WTC11 (cell line): ENCODE data around the gene SPACA1. TPM values are rescaled to one million over a fixed set of nuclear protein-coding genes. Genes with fewer than 3 reads are reported as not detected.
A peak's percentile ranks its signal among the peaks of the same experiment; 100 is the strongest.

ENCODE experiments used
- ATAC-seq: fragments of 200-7000 bp; cut with Tn5 transposase; 2 replicates; pipeline ENCODE4 v1.10.0; 2021; ENCODE audit warnings: mild to moderate bottlenecking, moderate library complexity
- CTCF ChIA-PET: fragments of 300-600 bp; sonication (Branson Sonifier 250); formaldehyde crosslinking; loops from one replicate; lab custom pipeline; 2021; ENCODE audit warnings: antibody characterized with exemption; lab: Charles Lee
- POLR2A ChIA-PET: fragments of 350-600 bp; sonication (Branson Sonifier 250); formaldehyde crosslinking; loops from one replicate; lab custom pipeline; 2021; ENCODE audit warnings: antibody characterized with exemption; lab: Charles Lee
- DNase-seq: peaks from one replicate; pipeline ENCODE4 v3.0.0; 2021; ENCODE audit warnings: low spot score
- H3K27ac Mint-ChIP-seq: 2 replicates; pipeline ENCODE4 v1.8.0; 2021; ENCODE audit warnings: mixed read lengths
- H3K27me3 Mint-ChIP-seq: 2 replicates; pipeline ENCODE4 v1.8.0; 2021; ENCODE audit warnings: low read depth, mild to moderate bottlenecking, moderate library complexity, mixed read lengths
- H3K36me3 Mint-ChIP-seq: 2 replicates; pipeline ENCODE4 v1.8.0; 2021; ENCODE audit warnings: mixed read lengths
- H3K4me1 Mint-ChIP-seq: 2 replicates; pipeline ENCODE4 v1.8.0; 2022; ENCODE audit warnings: mixed read lengths
- H3K4me3 Mint-ChIP-seq: 2 replicates; pipeline ENCODE4 v1.8.0; 2021; ENCODE audit warnings: mild to moderate bottlenecking, moderate library complexity, mixed read lengths
- H3K9me3 Mint-ChIP-seq: 2 replicates; pipeline ENCODE4 v1.8.0; 2021; ENCODE audit warnings: mixed read lengths
- ATF3 ChIP-seq: sonication (generic); formaldehyde crosslinking; conservative IDR thresholded peaks from 2 replicates; pipeline ENCODE4 v1.8.1; 2022; ENCODE audit warnings: mild to moderate bottlenecking, missing genetic modification reagents
- CDX4 ChIP-seq: fragments of 250-450 bp; sonication (Bioruptor Pico); IDR thresholded peaks from 2 replicates; pipeline ENCODE4 v1.9.0; 2021; ENCODE audit warnings: moderate library complexity, mild to moderate bottlenecking, inconsistent platforms, borderline replicate concordance
- ELF4 ChIP-seq: sonication (generic); formaldehyde crosslinking; IDR thresholded peaks from 2 replicates; pipeline ENCODE4 v1.8.1; 2022; ENCODE audit warnings: low read depth, mild to moderate bottlenecking, moderate library complexity, missing genetic modification reagents
- ETV6 ChIP-seq: sonication (generic); formaldehyde crosslinking; IDR thresholded peaks from 2 replicates; pipeline ENCODE4 v1.8.1; 2022; ENCODE audit warnings: mild to moderate bottlenecking, missing genetic modification reagents
- FOXJ3 ChIP-seq: sonication (generic); formaldehyde crosslinking; IDR thresholded peaks from 2 replicates; pipeline ENCODE4 v1.9.0; 2021; ENCODE audit warnings: missing genetic modification reagents, mild to moderate bottlenecking, borderline replicate concordance
- NFATC4 ChIP-seq: fragments of 250-450 bp; sonication (Bioruptor Pico); IDR thresholded peaks from 2 replicates; pipeline ENCODE4 v1.9.0; 2021; ENCODE audit warnings: mild to moderate bottlenecking
- OVOL2 ChIP-seq: fragments of 250-450 bp; sonication (Bioruptor Pico); IDR thresholded peaks from 2 replicates; pipeline ENCODE4 v1.9.0; 2021; ENCODE audit warnings: mild to moderate bottlenecking, borderline replicate concordance
- PREB ChIP-seq: sonication (generic); formaldehyde crosslinking; IDR thresholded peaks from 2 replicates; pipeline ENCODE4 v1.8.1; 2022; ENCODE audit warnings: mild to moderate bottlenecking, missing genetic modification reagents, moderate library complexity, borderline replicate concordance
- PRRX2 ChIP-seq: fragments of 250-450 bp; sonication (Bioruptor Pico); IDR thresholded peaks from 2 replicates; pipeline ENCODE4 v1.8.0; 2021; ENCODE audit warnings: mild to moderate bottlenecking
- SMAD3 ChIP-seq: sonication (generic); formaldehyde crosslinking; IDR thresholded peaks from 2 replicates; pipeline ENCODE4 v1.8.0; 2022; ENCODE audit warnings: missing genetic modification reagents, mild to moderate bottlenecking, borderline replicate concordance
- TCF7 ChIP-seq: sonication (generic); formaldehyde crosslinking; IDR thresholded peaks from 2 replicates; pipeline ENCODE4 v1.8.0; 2022; ENCODE audit warnings: mild to moderate bottlenecking, low read depth, missing genetic modification reagents, moderate library complexity
- TP53 ChIP-seq: sonication (generic); formaldehyde crosslinking; IDR thresholded peaks from 2 replicates; pipeline ENCODE4 v1.8.1; 2023; ENCODE audit warnings: mild to moderate bottlenecking, missing genetic modification reagents
- ZNF396 ChIP-seq: fragments of 250-450 bp; sonication (Bioruptor Pico); IDR thresholded peaks from 2 replicates; pipeline ENCODE4 v1.8.0; 2021; ENCODE audit warnings: mild to moderate bottlenecking, moderate library complexity, borderline replicate concordance
- ZNF671 ChIP-seq: fragments of 250-450 bp; sonication (Bioruptor Pico); IDR thresholded peaks from 2 replicates; pipeline ENCODE4 v1.8.0; 2021; ENCODE audit warnings: mild to moderate bottlenecking
- total RNA-seq: library from RNA; stranded (reverse); gene quantifications from 3 replicates; pipeline ENCODE4 v1.2.3, GENCODE V29; 2021
- TF ChIP-seq, protein P1 (sequence below): fragments of 200-600 bp; IDR thresholded peaks from 2 replicates; pipeline ENCODE4 v1.8.0; 2022; ENCODE audit warnings: antibody characterized with exemption
- TF ChIP-seq, protein P2 (sequence below): fragments of 250-450 bp; sonication (Bioruptor Pico); IDR thresholded peaks from 2 replicates; pipeline ENCODE4 v1.8.0; 2021; ENCODE audit warnings: mild to moderate bottlenecking
- TF ChIP-seq, protein P3 (sequence below): sonication (generic); formaldehyde crosslinking; IDR thresholded peaks from 2 replicates; pipeline ENCODE4 v1.8.0; 2022; ENCODE audit warnings: mild to moderate bottlenecking, missing genetic modification reagents
- TF ChIP-seq, protein P4 (sequence below): sonication (generic); formaldehyde crosslinking; IDR thresholded peaks from 2 replicates; pipeline ENCODE4 v1.8.1; 2022; ENCODE audit warnings: low read depth, missing genetic modification reagents, borderline replicate concordance
- TF ChIP-seq, protein P5 (sequence below): sonication (generic); formaldehyde crosslinking; IDR thresholded peaks from 2 replicates; pipeline ENCODE4 v1.8.0; 2022; ENCODE audit warnings: mild to moderate bottlenecking, missing genetic modification reagents
- TF ChIP-seq, protein P6 (sequence below): sonication (generic); formaldehyde crosslinking; IDR thresholded peaks from 2 replicates; pipeline ENCODE4 v1.8.1; 2022; ENCODE audit warnings: missing genetic modification reagents, borderline replicate concordance

Gene SPACA1
- total RNA-seq, 1 experiment from 2014 or later: not detected

GRCh38 chr6:88045521-88046136 lies 2.0 kb upstream of the SPACA1 start:
- peak; percentile 87 for ATAC-seq
- ChIA-PET POLR2A (no interaction called here), CTCF (no interaction called here)
- no peak for DNase-seq
- Mint-ChIP-seq H3K9me3 (no peaks in the 10 kb centered on the region), H3K27ac (no peak overlapping the region), H3K27me3 (peaks cover 2% of the 10 kb centered on the region; the same call in 1 of the 2 replicates), H3K4me1 (peaks cover 8% of the 10 kb centered on the region), H3K36me3 (no peaks in the 10 kb centered on the region), H3K4me3 (no peak overlapping the region)
- TF ChIP-seq ZNF671: no peak
- TF ChIP-seq FOXJ3 (CRISPR knock-in tag): no peak
- TF ChIP-seq SMAD3 (CRISPR knock-in tag): no peak
- TF ChIP-seq, protein P1, sequence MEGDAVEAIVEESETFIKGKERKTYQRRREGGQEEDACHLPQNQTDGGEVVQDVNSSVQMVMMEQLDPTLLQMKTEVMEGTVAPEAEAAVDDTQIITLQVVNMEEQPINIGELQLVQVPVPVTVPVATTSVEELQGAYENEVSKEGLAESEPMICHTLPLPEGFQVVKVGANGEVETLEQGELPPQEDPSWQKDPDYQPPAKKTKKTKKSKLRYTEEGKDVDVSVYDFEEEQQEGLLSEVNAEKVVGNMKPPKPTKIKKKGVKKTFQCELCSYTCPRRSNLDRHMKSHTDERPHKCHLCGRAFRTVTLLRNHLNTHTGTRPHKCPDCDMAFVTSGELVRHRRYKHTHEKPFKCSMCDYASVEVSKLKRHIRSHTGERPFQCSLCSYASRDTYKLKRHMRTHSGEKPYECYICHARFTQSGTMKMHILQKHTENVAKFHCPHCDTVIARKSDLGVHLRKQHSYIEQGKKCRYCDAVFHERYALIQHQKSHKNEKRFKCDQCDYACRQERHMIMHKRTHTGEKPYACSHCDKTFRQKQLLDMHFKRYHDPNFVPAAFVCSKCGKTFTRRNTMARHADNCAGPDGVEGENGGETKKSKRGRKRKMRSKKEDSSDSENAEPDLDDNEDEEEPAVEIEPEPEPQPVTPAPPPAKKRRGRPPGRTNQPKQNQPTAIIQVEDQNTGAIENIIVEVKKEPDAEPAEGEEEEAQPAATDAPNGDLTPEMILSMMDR: no peak
- TF ChIP-seq, protein P2, sequence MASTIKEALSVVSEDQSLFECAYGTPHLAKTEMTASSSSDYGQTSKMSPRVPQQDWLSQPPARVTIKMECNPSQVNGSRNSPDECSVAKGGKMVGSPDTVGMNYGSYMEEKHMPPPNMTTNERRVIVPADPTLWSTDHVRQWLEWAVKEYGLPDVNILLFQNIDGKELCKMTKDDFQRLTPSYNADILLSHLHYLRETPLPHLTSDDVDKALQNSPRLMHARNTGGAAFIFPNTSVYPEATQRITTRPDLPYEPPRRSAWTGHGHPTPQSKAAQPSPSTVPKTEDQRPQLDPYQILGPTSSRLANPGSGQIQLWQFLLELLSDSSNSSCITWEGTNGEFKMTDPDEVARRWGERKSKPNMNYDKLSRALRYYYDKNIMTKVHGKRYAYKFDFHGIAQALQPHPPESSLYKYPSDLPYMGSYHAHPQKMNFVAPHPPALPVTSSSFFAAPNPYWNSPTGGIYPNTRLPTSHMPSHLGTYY (CRISPR knock-in tag): no peak
- TF ChIP-seq, protein P3, sequence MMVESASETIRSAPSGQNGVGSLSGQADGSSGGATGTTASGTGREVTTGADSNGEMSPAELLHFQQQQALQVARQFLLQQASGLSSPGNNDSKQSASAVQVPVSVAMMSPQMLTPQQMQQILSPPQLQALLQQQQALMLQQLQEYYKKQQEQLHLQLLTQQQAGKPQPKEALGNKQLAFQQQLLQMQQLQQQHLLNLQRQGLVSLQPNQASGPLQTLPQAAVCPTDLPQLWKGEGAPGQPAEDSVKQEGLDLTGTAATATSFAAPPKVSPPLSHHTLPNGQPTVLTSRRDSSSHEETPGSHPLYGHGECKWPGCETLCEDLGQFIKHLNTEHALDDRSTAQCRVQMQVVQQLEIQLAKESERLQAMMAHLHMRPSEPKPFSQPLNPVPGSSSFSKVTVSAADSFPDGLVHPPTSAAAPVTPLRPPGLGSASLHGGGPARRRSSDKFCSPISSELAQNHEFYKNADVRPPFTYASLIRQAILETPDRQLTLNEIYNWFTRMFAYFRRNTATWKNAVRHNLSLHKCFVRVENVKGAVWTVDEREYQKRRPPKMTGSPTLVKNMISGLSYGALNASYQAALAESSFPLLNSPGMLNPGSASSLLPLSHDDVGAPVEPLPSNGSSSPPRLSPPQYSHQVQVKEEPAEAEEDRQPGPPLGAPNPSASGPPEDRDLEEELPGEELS: no peak
- TF ChIP-seq TCF7 (CRISPR knock-in tag): no peak
- TF ChIP-seq NFATC4 (CRISPR knock-in tag): no peak
- TF ChIP-seq PREB (CRISPR knock-in tag): no peak
- TF ChIP-seq, protein P4, sequence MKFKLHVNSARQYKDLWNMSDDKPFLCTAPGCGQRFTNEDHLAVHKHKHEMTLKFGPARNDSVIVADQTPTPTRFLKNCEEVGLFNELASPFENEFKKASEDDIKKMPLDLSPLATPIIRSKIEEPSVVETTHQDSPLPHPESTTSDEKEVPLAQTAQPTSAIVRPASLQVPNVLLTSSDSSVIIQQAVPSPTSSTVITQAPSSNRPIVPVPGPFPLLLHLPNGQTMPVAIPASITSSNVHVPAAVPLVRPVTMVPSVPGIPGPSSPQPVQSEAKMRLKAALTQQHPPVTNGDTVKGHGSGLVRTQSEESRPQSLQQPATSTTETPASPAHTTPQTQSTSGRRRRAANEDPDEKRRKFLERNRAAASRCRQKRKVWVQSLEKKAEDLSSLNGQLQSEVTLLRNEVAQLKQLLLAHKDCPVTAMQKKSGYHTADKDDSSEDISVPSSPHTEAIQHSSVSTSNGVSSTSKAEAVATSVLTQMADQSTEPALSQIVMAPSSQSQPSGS (CRISPR knock-in tag): no peak
- TF ChIP-seq, protein P5, sequence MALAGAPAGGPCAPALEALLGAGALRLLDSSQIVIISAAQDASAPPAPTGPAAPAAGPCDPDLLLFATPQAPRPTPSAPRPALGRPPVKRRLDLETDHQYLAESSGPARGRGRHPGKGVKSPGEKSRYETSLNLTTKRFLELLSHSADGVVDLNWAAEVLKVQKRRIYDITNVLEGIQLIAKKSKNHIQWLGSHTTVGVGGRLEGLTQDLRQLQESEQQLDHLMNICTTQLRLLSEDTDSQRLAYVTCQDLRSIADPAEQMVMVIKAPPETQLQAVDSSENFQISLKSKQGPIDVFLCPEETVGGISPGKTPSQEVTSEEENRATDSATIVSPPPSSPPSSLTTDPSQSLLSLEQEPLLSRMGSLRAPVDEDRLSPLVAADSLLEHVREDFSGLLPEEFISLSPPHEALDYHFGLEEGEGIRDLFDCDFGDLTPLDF (CRISPR knock-in tag): no peak
- TF ChIP-seq PRRX2 (CRISPR knock-in tag): no peak
- TF ChIP-seq ELF4 (CRISPR knock-in tag): no peak
- TF ChIP-seq ATF3 (CRISPR knock-in tag): no peak
- no peak for TF ChIP-seq ZNF396 (CRISPR knock-in tag)
- no peak for TF ChIP-seq TP53
- TF ChIP-seq ETV6 (CRISPR knock-in tag): no peak
- TF ChIP-seq, protein P6, sequence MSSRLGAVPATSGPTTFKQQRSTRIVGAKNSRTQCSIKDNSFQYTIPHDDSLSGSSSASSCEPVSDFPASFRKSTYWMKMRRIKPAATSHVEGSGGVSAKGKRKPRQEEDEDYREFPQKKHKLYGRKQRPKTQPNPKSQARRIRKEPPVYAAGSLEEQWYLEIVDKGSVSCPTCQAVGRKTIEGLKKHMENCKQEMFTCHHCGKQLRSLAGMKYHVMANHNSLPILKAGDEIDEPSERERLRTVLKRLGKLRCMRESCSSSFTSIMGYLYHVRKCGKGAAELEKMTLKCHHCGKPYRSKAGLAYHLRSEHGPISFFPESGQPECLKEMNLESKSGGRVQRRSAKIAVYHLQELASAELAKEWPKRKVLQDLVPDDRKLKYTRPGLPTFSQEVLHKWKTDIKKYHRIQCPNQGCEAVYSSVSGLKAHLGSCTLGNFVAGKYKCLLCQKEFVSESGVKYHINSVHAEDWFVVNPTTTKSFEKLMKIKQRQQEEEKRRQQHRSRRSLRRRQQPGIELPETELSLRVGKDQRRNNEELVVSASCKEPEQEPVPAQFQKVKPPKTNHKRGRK (CRISPR knock-in tag): no peak
- no peak for TF ChIP-seq OVOL2 (CRISPR knock-in tag)
- TF ChIP-seq CDX4 (CRISPR knock-in tag): no peak
